ENCODE results near the gene CD59.

DNA sequence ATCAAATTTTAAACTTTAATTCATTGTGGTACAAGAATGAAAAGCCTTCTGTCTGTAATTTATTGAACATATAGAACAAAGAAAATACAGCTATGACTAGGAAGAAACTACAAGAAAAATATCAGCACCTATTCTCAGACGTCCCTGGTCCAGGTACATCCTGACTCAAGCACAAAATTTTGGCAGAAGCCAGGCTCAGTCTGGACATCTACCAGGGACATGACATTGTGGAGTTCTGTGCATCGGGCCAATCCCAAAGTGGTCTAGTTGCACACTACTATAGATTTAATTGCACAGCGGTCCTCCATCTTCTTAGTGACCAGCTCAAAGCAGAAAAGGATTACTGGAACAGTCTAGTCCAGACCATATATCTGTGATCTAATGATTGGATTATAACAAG, 15.7 kb upstream of the CD59 start:
- TF ChIP-seq, protein P1, sequence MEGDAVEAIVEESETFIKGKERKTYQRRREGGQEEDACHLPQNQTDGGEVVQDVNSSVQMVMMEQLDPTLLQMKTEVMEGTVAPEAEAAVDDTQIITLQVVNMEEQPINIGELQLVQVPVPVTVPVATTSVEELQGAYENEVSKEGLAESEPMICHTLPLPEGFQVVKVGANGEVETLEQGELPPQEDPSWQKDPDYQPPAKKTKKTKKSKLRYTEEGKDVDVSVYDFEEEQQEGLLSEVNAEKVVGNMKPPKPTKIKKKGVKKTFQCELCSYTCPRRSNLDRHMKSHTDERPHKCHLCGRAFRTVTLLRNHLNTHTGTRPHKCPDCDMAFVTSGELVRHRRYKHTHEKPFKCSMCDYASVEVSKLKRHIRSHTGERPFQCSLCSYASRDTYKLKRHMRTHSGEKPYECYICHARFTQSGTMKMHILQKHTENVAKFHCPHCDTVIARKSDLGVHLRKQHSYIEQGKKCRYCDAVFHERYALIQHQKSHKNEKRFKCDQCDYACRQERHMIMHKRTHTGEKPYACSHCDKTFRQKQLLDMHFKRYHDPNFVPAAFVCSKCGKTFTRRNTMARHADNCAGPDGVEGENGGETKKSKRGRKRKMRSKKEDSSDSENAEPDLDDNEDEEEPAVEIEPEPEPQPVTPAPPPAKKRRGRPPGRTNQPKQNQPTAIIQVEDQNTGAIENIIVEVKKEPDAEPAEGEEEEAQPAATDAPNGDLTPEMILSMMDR (IDR thresholded peaks at IDR 0.05; ENCODE audit: low read depth, low read length): no peak
- TF ChIP-seq, protein P2, sequence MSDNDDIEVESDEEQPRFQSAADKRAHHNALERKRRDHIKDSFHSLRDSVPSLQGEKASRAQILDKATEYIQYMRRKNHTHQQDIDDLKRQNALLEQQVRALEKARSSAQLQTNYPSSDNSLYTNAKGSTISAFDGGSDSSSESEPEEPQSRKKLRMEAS (IDR thresholded peaks at IDR 0.05; ENCODE audit: low read depth, low read length): no peak
- TF ChIP-seq POLR2A (IDR thresholded peaks at IDR 0.05; ENCODE audit: extremely low read depth, insufficient read length) (no peak), MYC (IDR thresholded peaks at IDR 0.05; ENCODE audit: low read depth, low read length) (no peak)

Data from NB4 (cell line).